Keratinocyte (primary cell): Measurements from ENCODE around the gene PRSS12. TPM values are rescaled to one million over a fixed set of nuclear protein-coding genes. Genes with fewer than 3 reads are reported as not detected.

Experiments
- DNase-seq: peaks from one replicate; pipeline ENCODE4 v3.0.0-alpha.2; 2011; ENCODE audit warnings: low read depth, missing footprints, low spot score
- FAIRE-seq: peaks from 2 replicates; lab custom pipeline; 2011; peaks lifted over from hg19 to GRCh38; lab: Jason Lieb, UNC
- H2AFZ ChIP-seq: 2 replicates; pipeline ENCODE4 v1.6.0; 2012; ENCODE audit warnings: low read length, control low read depth, inconsistent platforms; ENCODE audit not compliant: control insufficient read depth
- H3K27ac ChIP-seq: 2 replicates; pipeline ENCODE4 v1.5.1; 2011; ENCODE audit warnings: low read length; ENCODE audit not compliant: control insufficient read depth, insufficient read depth
- H3K27me3 ChIP-seq: 3 replicates; pipeline ENCODE4 v1.6.0; 2011; ENCODE audit warnings: low read length; ENCODE audit not compliant: control insufficient read depth, insufficient read depth; ENCODE audit errors: extremely low read depth
- H3K36me3 ChIP-seq, 2 experiments: 2 replicates in 1 of 2; 3 replicates in 1 of 2; pipeline ENCODE4 v1.5.1; 2011; ENCODE audit warnings: low read length in 2 of 2, mild to moderate bottlenecking in 1 of 2; ENCODE audit not compliant: control insufficient read depth in 2 of 2, insufficient read depth in 2 of 2; ENCODE audit errors: extremely low read depth in 1 of 2
- H3K4me1 ChIP-seq: 3 replicates; pipeline ENCODE4 v1.5.1; 2011; ENCODE audit warnings: low read length; ENCODE audit not compliant: control insufficient read depth, insufficient read depth; ENCODE audit errors: extremely low read depth
- H3K4me2 ChIP-seq: 3 replicates; pipeline ENCODE4 v1.6.0; 2011; ENCODE audit warnings: low read depth, low read length; ENCODE audit not compliant: control insufficient read depth, insufficient read depth; ENCODE audit errors: extremely low read depth
- H3K4me3 ChIP-seq, 3 experiments: fragments of 200-600 bp in 1 of 3; sonication (generic) in 1 of 3; 2 replicates in 2 of 3; 3 replicates in 1 of 3; pipeline ENCODE4 v1.5.1; 2011 to 2016; ENCODE audit warnings: low read length in 3 of 3, mild to moderate bottlenecking in 3 of 3, control low read depth in 2 of 3, inconsistent platforms in 1 of 3, low read depth in 1 of 3, mixed read lengths in 1 of 3, mixed run types in 1 of 3, moderate library complexity in 1 of 3; ENCODE audit not compliant: control insufficient read depth in 2 of 3, insufficient read depth in 2 of 3; ENCODE audit errors: extremely low read depth in 1 of 3
- H3K79me2 ChIP-seq: 2 replicates; pipeline ENCODE4 v1.6.0; 2012; ENCODE audit warnings: low read length; ENCODE audit not compliant: control insufficient read depth, insufficient read depth
- H3K9ac ChIP-seq: 3 replicates; pipeline ENCODE4 v1.6.0; 2011; ENCODE audit warnings: low read length; ENCODE audit not compliant: control insufficient read depth, insufficient read depth; ENCODE audit errors: extremely low read depth
- H3K9me1 ChIP-seq: 3 replicates; pipeline ENCODE4 v1.6.0; 2011; ENCODE audit warnings: low read length; ENCODE audit not compliant: control insufficient read depth, insufficient read depth; ENCODE audit errors: extremely low read depth
- H3K9me3 ChIP-seq: 2 replicates; pipeline ENCODE4 v1.5.1; 2012; ENCODE audit warnings: low read depth, low read length; ENCODE audit not compliant: control insufficient read depth
- H4K20me1 ChIP-seq: 3 replicates; pipeline ENCODE4 v1.6.0; 2011; ENCODE audit warnings: low read length; ENCODE audit not compliant: control insufficient read depth, insufficient read depth; ENCODE audit errors: extremely low read depth
- EZH2 ChIP-seq: IDR thresholded peaks from one replicate; pipeline ENCODE4 v1.6.1; 2012; ENCODE audit warnings: inconsistent platforms, mild to moderate bottlenecking, low read length, moderate library complexity
- dilution Hi-C: fragments of 300-500 bp; cut with MboI; formaldehyde crosslinking; loops from one replicate; pipeline ENCODE4 v1.7.0; 2020; ENCODE audit warnings: low sequenced_read_pairs; ENCODE audit not compliant: extremely low pct_ligation_motif_present
- polyA plus RNA-seq, 5 experiments: library from polyadenylated mRNA; depleted of rRNA in 3 of 5; stranded (reverse) in 3 of 5; stranded (forward) in 1 of 5; unstranded in 1 of 5; fragments of >200 nt; gene quantifications; 1 replicate in 1 of 5; 2 replicates in 3 of 5; 3 replicates in 1 of 5; pipeline versions ENCODE4 v1.2.1 to v1.2.3, GENCODE V29; 2011 to 2012; ENCODE audit warnings: missing spikeins in 2 of 5, low read depth in 1 of 5, low replicate concordance in 1 of 5
- TF ChIP-seq, protein P1 (sequence below), 3 experiments: IDR thresholded peaks in 1 of 3; conservative IDR thresholded peaks in 1 of 3; optimal IDR thresholded peaks in 1 of 3; 2 replicates in 2 of 3; 3 replicates in 1 of 3; pipeline versions ENCODE3 to v1.5.1; 2011; ENCODE audit warnings: low read length in 3 of 3, mild to moderate bottlenecking in 3 of 3, moderate library complexity in 2 of 3, control low read depth in 1 of 3, inconsistent platforms in 1 of 3; ENCODE audit not compliant: insufficient read depth in 2 of 3; ENCODE audit errors: extremely low read depth in 1 of 3

Gene PRSS12
- polyA plus RNA-seq, 1 donor (not counting 4 experiments of a cell fraction or from before 2014, with no cell fraction given): 16.6 TPM

DNA sequence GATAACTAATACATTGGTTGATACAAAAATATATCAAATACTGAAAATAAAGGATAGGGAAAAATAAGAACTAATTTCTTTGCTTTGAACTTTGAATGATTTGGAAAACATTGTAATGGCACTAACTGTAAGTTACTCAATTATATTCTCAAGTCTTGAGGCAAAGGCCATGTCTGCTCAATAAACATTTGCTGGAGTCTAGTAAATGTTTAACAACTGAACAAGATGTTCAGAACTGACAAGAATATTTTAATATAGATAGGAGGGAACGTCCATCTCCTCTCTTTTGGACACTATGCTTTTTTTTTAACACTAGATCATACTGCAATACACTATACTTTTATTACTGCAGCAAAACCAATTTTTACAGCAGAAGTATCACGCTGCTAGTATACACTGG, 76.2 kb downstream of the PRSS12 start:
- H3K4me1 ChIP-seq: peaks cover 9% of the 10 kb centered on the region
- no peak overlapping the region for H2AFZ ChIP-seq
- no peak overlapping the region for H3K4me3 ChIP-seq
- no peak overlapping the region for H3K4me2 ChIP-seq
- H3K79me2 ChIP-seq: peaks cover 15% of the 10 kb centered on the region
- dilution Hi-C loops: no loop called here
- H3K27me3 ChIP-seq: no peaks in the 10 kb centered on the region
- no peak for TF ChIP-seq EZH2
- TF ChIP-seq, protein P1, sequence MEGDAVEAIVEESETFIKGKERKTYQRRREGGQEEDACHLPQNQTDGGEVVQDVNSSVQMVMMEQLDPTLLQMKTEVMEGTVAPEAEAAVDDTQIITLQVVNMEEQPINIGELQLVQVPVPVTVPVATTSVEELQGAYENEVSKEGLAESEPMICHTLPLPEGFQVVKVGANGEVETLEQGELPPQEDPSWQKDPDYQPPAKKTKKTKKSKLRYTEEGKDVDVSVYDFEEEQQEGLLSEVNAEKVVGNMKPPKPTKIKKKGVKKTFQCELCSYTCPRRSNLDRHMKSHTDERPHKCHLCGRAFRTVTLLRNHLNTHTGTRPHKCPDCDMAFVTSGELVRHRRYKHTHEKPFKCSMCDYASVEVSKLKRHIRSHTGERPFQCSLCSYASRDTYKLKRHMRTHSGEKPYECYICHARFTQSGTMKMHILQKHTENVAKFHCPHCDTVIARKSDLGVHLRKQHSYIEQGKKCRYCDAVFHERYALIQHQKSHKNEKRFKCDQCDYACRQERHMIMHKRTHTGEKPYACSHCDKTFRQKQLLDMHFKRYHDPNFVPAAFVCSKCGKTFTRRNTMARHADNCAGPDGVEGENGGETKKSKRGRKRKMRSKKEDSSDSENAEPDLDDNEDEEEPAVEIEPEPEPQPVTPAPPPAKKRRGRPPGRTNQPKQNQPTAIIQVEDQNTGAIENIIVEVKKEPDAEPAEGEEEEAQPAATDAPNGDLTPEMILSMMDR (optimal IDR thresholded peaks at IDR 0.05 in 1 of 3, IDR thresholded peaks at IDR 0.05 in 1 of 3, conservative IDR thresholded peaks at IDR 0.05 in 1 of 3; ENCODE audit: extremely low read depth in 1 of 3, insufficient read depth in 2 of 3, low read length in 3 of 3): no peak
- H3K9me1 ChIP-seq: no peaks in the 10 kb centered on the region
- peaks cover 2 to 19% of the 10 kb centered on the region in 2 experiments for H3K36me3 ChIP-seq
- H3K9me3 ChIP-seq: no peaks in the 10 kb centered on the region
- no peak overlapping the region for H3K9ac ChIP-seq
- H4K20me1 ChIP-seq: no peaks in the 10 kb centered on the region
- DNase-seq: no peak
- H3K27ac ChIP-seq: no peak overlapping the region
- no peak for FAIRE-seq

DNA sequence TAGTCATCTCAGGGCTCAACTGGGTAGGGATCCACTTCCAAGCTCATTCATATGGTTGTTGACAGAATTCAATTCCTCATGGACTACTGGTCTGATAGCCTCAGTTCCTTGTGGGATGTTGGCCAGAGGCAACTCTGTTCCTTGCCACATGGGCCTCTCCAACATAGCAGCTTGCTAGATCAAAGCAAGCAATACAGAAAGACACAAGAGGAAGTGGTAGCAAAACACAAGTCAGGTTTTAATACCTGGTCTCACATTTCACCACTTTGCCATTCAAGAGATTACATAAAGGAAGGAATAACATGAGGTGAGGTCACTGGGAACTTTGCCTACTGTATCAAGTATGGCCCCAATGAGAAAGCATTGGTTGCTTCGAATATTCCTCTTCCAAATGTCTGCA, 79.2 kb downstream of the PRSS12 start:
- Histone ChIP-seq H3K9me1 (no peaks in the 10 kb centered on the region), H3K79me2 (peaks cover under 1% of the 10 kb centered on the region), H3K4me1 (peaks cover 2% of the 10 kb centered on the region), H3K4me3 (no peak overlapping the region), H3K27ac (no peak overlapping the region), H3K9me3 (no peaks in the 10 kb centered on the region), H3K36me3 (no peaks in the 10 kb centered on the region), H4K20me1 (no peaks in the 10 kb centered on the region), H2AFZ (no peak overlapping the region), H3K4me2 (no peak overlapping the region), H3K27me3 (no peaks in the 10 kb centered on the region), H3K9ac (no peak overlapping the region)
- FAIRE-seq (no peak), DNase-seq (no peak)
- TF ChIP-seq, protein P1 (optimal IDR thresholded peaks at IDR 0.05 in 1 of 3, IDR thresholded peaks at IDR 0.05 in 1 of 3, conservative IDR thresholded peaks at IDR 0.05 in 1 of 3; ENCODE audit: extremely low read depth in 1 of 3, insufficient read depth in 2 of 3, low read length in 3 of 3): no peak
- TF ChIP-seq EZH2: no peak
- dilution Hi-C loops: no loop called here
